ENCODE data around the gene CISH. TPM values are rescaled to one million over a fixed set of nuclear protein-coding genes. Genes with fewer than 3 reads are reported as not detected.

The CISH gene
- total RNA-seq, 1 experiment from 2014 or later: 1.7 TPM

- H3K9ac ChIP-seq (ENCODE audit: extremely low read depth, insufficient read length, low read length): no peak overlapping the region
- no peak for DNase-seq
- H4K91ac ChIP-seq (ENCODE audit: insufficient read length, low read depth, low read length): no peak overlapping the region
Measured at GRCh38 chr3:50610181-50610971, 1.2 kb downstream of the CISH start.

More at GRCh38 chr3:50610181-50610971, 1.2 kb downstream of the CISH start:
- Mint-ChIP-seq H3K36me3 (ENCODE audit: insufficient read depth in 1 of 3, low read depth in 3 of 3) (peaks cover 0 to 1% (median 0%) of the 10 kb centered on the region in 3 experiments; a peak in 1 of 7 replicates), H3K9me3 (no peaks in the 10 kb centered on the region), H3K27ac (no peak overlapping the region), H3K4me1 (peaks cover 18 to 19% of the 10 kb centered on the region in 2 experiments), H3K4me3 (peak overlapping the region; percentile 72 to 83), H3K27me3 (ENCODE audit: low read depth) (peaks cover 52% of the 10 kb centered on the region)
- no peak overlapping the region for H2AK5ac ChIP-seq (ENCODE audit: insufficient read length, low read length)
- TF ChIP-seq, protein P1, sequence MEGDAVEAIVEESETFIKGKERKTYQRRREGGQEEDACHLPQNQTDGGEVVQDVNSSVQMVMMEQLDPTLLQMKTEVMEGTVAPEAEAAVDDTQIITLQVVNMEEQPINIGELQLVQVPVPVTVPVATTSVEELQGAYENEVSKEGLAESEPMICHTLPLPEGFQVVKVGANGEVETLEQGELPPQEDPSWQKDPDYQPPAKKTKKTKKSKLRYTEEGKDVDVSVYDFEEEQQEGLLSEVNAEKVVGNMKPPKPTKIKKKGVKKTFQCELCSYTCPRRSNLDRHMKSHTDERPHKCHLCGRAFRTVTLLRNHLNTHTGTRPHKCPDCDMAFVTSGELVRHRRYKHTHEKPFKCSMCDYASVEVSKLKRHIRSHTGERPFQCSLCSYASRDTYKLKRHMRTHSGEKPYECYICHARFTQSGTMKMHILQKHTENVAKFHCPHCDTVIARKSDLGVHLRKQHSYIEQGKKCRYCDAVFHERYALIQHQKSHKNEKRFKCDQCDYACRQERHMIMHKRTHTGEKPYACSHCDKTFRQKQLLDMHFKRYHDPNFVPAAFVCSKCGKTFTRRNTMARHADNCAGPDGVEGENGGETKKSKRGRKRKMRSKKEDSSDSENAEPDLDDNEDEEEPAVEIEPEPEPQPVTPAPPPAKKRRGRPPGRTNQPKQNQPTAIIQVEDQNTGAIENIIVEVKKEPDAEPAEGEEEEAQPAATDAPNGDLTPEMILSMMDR (conservative IDR thresholded peaks at IDR 0.05): no peak
- no peak overlapping the region for H4K8ac ChIP-seq (replicated peaks; ENCODE audit: insufficient read length, low read depth, low read length)
- H4K20me1 ChIP-seq (ENCODE audit: control insufficient read depth, insufficient read depth, insufficient read length): no peaks in the 10 kb centered on the region
- no peak overlapping the region for H3K14ac ChIP-seq (ENCODE audit: insufficient read depth, low read length)
- H2AFZ ChIP-seq (ENCODE audit: low read length): no peak overlapping the region
- H2BK15ac ChIP-seq (ENCODE audit: low read depth, low read length): no peak overlapping the region
- no peaks in the 10 kb centered on the region for H3K79me1 ChIP-seq (ENCODE audit: insufficient read depth, low read depth, low read length, poor library complexity, severe bottlenecking)
- no CpG with 5 or more reads among the region's 6 CpGs for WGBS (ENCODE audit: extremely low coverage, insufficient read length, low lambda C conversion rate)
- H3K18ac ChIP-seq (ENCODE audit: insufficient read length, low read depth, low read length): no peak overlapping the region
- peaks cover 8% of the 10 kb centered on the region; the same call in 1 of the 2 replicates for H3K27me3 ChIP-seq (ENCODE audit: insufficient read depth, low read length)
- no peaks in the 10 kb centered on the region for H3K79me2 ChIP-seq (ENCODE audit: insufficient read depth, low read length)
- H3K4me2 ChIP-seq (ENCODE audit: insufficient read depth, insufficient read length, low read length): no peak overlapping the region
- H2BK120ac ChIP-seq (ENCODE audit: low read depth, low read length, poor library complexity, severe bottlenecking): no peak overlapping the region
- H2BK5ac ChIP-seq (ENCODE audit: insufficient read length, low read length): no peak overlapping the region
- H2BK12ac ChIP-seq (ENCODE audit: insufficient read length, low read depth, low read length): no peak overlapping the region
- H3K9me3 ChIP-seq (ENCODE audit: control insufficient read depth, low read depth, low read length): no peaks in the 10 kb centered on the region
- H3T11ph ChIP-seq (ENCODE audit: low read length): no peak overlapping the region
- peaks cover 12% of the 10 kb centered on the region for H3K23me2 ChIP-seq (ENCODE audit: insufficient read length, low read depth, low read length, poor library complexity, severe bottlenecking)
- no peak overlapping the region for H4K5ac ChIP-seq (ENCODE audit: insufficient read length, low read depth, low read length)
- H3K27ac ChIP-seq (ENCODE audit: insufficient read length, low read depth, low read length): no peak overlapping the region
- H3K56ac ChIP-seq (ENCODE audit: insufficient read length, low read depth, low read length): no peak overlapping the region
- no peak overlapping the region for H2BK20ac ChIP-seq (ENCODE audit: low read depth, low read length, poor library complexity, severe bottlenecking)
- no peak overlapping the region for H3K4ac ChIP-seq (ENCODE audit: low read depth, low read length)
- H3K4me1 ChIP-seq (ENCODE audit: insufficient read depth, low read length): no peaks in the 10 kb centered on the region
- no peak overlapping the region for H3K23ac ChIP-seq (ENCODE audit: insufficient read length, low read depth, low read length)

Measured in H9 (cell line).